GM19324 (cell line): ENCODE data around the gene ENTPD8.
"Not testable (repeated sequence)": the region's sequence is repeated elsewhere in the genome, so short reads cannot be mapped to it uniquely, and the experiment has no call there.

Experiments
- ATAC-seq: cut with Tn5 transposase; IDR thresholded peaks from one replicate; pipeline ENCODE4 v1.9.1; 2021; ENCODE audit warnings: mild to moderate bottlenecking, moderate library complexity; ENCODE audit not compliant: unreplicated experiment, low FRiP score

The ENTPD8 gene

DNA sequence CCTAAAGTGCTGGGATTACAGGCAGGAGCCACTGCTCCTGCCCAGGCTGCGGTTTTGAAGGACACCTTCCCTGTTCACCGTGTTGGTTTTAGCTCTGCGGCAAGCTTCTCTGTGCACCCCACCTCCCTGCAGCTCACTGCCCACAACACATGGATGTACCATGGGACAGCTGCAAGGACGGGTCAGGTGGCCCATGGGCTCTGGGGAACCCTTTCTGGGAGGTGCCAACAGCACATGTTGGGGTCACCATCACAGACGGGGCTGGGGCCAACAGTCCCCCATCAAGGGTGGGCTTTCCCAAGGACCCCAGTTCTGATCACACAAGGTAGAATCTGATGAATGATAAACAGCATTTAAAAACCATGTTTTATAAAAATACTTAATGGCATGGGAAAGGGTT lies 25.7 kb downstream of the ENTPD8 start:
- no peak for ATAC-seq

DNA sequence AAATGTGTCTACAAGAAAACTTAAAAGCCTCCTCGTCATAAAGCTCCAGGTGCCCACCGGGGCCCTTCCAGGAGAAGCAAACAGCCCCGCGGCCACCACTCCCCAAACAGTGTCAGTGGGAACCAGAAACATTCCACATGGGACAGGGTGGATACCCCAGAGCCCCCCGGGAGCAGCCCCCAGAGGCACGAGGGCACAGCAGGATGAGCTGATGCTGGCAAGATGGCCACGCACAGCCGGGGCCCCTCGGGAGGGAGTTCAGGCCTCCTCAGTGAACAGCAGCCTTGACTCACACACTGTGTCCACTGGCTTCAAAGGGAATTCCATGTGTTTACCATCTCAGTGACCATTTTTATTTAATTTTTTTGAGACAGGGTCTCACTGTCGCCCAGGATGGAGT lies 28.7 kb downstream of the ENTPD8 start:
- no peak for ATAC-seq

DNA sequence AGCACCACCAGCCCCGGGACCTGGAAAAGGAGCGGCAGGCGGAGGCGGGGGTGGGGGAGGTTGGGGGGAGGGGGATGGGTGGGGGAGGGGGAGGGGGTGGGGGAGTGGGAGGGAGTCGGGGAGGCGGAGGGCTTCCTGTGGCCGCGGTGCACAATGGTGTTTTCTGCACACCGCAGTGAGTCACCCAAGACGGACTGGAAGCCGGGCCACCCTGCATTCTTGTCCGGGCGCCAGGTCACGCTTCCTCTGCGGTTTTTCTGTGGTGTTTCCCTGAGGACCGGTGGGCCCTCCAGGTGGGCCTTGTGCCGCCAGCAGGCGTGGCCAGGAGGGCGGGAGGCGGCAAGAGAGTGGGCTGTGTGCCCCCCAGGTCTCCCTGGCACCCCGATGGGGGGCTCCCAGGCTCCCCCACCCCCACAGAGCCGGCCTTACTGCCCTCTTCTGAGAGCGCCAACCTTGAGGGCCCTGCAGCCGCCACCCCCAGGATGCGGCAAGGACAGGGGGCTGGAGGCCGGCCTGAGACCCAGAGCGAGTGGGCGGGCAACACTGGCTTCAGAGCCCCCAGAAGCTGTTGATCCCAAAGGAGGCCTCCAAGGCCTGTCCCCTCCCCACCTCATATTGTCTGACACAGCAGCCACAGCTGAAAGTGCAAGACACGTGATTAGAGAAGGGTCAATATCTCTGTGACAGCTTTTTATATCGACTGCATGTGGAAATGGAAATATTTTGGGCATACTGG lies 29.3 kb downstream of the ENTPD8 start:
- ATAC-seq: no peak

DNA sequence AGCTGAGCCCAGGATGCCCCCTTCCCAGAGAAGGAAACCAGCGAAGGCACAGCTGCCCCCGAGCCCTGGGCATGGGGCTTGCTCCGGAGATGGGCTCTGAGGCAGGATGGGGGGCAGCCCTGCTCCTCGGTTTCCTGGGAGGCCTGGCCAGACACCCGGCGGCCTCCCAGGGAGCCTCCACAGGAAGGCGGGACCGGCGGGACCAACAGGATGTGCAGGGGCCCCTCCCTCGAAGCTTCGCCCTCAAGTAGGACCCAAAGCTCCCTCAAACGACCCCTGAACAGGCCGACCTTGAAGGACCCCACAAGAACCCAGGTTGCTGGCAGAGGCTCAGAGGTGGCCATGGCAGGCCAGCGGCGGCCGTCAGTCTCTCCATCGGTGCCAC lies 29.9 kb downstream of the ENTPD8 start:
- ATAC-seq: no peak

DNA sequence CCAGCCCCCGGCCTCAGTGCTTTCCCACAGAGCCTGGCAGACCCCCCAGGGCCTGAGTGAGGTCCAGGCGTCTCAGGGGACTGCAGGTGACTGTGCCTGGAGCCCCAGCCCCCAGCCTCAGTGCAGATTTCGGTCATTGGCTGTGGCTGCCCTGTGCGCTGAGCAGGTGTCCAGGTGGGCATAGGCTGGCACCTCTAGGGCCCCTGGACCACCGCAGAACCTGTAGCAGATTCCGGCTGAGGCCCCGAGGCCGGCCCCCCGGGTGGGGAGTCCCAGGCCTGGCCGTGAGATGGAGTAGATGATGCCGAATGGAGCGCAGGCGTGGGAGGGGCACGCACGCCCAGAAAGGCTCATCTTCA lies 30.3 kb downstream of the ENTPD8 start:
- no peak for ATAC-seq

DNA sequence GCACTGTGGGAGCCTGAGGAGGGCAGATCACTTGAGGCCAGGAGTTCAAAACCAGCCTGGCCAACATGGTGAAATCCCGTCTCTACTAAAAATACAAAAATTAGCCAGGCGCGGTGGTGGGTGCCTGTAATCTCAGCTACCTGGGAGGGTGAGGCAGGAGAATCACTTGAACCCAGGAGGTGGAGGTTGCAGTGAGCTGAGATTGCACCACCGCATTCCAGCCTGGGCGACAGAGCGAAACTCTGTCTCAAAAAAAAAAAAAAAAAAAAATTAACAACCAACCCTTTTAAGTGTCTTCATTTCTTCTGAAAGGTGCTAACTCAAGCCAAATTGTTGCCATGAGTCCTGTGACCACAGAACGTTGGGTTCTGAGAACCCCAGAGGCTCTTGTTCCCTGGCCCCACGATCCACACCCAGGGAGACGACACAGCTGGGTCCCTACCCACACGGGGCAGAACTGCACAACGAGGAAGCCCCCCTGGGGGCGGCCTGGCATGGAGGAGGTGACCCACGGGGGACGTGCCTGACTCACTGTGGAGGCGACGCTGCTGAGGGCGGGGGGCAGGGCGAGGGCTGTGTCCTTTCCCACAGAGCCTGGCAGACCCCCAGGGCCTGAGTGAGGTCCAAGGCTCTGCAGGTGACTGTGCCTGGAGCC lies 30.8 kb downstream of the ENTPD8 start:
- not testable (repeated sequence) for ATAC-seq

DNA sequence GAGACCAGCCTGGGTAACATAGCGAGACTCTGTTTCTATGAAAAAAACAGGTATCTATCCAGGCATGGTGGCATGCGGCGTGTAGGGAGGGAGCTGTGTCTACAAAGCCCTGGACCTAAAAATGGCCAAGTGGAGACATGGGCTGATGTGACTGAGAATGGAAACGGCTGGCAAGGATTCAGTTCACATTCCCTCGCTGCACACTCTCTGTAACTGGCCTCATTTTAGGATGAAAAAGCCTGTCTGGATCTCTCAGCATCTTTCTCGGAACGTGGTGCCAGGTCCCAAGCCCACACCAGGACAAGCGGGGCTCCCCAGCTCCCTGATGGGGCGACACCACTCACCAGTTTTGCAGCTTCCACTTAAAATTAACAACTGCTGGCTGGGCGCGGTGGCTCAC lies 31.6 kb downstream of the ENTPD8 start:
- ATAC-seq: no peak

DNA sequence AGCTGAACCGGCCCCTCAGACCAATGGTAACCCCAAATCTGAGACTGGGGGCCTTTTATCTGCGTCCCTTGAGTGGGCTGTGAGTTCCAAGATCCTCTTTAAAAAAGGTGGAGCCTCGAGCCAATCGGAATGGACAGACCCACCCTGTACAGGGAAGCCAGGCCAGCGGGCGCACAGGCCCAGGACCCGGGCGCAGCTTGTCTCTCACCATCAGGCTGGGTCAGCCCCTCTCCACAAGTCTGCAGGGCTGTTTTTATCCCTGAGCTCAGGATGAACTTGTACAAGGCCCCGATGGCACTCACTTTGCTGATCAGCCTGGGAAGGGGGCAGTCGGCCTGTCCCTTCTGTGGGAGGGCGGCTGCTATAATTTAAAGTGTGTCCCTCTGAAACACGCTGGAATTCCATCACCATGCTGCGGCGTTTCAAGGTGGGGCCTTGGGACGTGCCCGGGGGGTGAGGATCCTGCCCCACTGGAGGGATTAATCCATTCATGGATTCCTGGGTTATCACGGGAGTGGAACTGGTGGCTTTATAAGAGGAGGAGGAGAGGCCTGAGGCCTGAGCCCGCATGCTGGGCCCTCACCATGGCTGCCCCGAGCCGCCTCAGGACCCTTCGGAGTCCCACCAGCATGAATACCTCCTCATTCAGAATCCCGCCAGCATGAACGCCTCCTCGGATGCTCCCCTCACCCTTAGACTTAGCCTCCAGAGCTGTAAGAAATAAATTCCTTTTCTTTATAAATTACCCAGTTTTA lies 32.3 kb downstream of the ENTPD8 start:
- no peak for ATAC-seq

DNA sequence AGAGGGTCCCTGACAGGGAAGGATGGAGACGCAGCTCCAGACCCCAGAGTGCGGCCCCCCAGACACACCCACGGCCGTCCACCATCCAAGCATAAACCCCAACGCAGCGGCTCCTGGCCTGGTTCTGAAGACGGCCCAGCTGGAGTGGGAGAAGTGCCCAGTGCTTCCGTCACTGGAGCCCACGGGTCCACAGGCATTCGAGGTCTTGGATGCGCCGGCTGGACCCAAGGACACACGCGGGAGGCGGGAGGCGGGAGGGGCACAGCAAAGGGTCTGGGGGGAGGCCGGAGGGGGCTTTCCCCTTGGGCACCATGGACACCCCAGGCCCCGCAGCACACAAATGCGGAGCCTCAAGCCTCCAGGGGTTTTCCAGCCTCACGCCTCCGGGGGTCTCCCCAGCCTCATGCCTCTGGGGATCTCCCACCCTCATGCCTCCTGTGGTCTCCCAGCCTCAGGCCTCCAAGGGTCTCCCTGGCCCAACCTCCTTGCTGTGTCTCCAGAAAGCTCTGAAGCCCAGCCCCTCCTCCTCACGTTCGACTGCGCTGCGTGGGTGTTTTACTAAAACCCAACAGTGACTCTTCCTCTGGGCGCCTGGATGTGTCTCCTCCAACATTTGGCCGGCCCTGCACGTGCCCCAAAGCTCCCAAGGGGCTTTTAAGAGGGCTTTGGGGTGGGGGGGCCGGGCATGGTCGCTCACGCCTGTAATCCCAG lies 33.4 kb downstream of the ENTPD8 start:
- no peak for ATAC-seq

DNA sequence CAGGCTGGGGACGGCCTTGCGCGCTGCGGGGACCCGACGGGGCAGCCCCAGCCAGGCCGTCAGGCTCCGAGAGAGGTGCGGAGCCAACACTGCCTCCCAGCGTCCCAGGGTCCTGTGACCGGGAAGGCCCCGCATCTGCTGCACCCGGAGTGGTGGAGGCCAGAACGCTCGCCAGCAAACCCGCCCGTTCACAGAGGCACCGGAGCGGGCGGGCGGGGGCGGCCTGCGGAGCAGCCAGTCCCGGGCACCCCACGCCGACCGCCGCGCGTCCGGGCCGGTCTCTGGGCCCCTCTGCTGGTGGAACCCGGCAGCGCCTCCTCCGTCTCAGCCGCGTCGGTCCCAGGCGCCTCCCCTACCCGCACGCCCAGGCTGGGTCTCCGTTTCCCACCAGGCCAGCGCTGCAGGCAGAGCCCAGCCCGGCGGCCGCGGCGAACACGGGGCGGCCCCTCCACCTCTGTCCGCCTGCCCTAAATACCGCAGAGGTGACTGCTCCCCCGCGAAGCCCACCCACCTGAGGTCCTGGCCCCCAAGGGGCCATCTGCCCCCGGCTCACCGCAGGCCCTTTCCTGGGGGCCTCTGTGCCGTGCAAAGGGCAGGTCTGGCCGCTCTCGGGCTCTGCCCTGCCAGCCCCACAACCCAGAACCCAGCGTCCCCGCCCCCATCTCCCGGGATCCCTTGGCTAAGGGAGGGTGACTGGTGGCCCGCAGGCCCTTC lies 34.1 kb downstream of the ENTPD8 start:
- no peak for ATAC-seq

DNA sequence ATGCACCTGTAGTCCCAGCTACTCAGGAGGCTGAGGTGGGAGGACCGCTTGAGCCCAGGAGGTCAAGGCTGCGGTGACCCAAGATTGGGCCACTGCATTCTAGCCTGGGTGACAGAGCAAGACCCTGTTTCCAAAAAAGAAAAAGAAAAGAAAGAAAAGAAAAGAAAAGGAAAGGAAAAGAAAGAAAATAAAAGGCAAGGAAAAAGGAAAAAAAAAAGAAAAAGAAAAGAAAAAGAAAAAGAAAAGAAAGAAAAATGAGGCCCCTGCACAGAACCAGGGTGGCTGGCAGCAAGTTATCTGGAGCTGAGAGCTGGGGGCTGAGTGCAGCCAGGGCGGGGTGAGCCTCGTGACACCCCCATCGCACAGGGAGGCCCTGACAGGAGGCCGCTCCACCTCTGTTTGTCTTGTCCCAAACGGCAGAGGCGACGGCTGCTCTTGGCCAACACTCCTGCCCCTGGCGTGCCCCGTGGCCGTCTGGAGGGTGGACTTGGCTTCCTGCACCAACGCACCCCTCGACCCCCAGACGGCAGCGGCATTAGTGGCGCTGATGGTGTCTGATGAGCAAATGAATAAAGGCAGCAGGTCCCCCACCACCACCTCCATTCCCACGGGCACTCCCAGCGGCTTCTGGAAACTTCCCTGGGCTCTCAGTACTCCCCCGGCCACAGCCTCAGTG lies 34.9 kb downstream of the ENTPD8 start:
- no peak for ATAC-seq

DNA sequence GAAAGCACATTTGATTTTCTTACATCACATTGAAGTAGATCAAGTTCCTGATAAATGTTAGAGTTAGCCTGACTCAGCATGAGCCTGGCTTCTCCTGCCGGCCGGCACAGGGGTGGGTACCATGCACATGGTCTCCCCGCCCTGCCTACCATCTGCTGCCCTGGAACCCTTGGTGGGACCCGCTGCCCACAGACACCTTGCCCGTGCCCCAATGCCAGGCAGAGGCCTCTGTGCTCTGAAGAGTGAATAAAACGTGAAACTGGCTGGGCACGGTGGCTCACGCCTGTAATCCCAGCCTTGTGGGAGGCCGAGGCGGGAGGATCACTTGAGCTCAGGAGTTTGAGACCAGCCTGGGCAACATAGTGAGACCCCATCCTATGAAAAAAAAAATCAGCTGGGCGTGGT lies 35.5 kb downstream of the ENTPD8 start:
- ATAC-seq: no peak

DNA sequence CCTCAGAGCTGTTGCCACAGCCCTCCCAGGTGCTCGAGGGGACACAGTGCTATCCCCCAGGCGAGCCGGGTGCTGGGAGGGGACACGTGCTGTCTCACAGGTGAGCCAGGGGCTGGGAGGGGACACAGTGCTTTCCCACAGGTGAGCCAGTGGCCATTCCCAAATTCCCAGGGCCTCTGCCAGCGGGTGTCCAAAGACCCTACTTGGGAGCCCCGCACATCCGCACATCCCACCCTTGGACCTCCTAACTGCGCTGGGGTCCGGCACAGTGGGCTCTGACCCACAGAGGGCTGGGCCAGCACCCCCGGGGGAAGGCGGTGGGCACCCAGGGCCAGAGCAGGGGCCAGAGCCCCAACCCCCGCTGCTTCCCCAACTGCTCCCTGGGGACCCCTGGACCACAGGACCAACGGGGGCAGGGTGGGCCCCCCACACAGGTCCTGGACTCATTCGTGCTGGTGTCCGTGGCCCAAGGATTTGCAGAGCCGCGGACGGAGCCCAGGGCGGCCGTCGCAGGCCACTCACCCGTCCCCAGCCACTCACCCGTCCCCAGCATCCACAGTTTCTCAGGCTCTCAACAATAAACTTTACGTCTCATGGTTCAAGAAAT lies 36.1 kb downstream of the ENTPD8 start:
- ATAC-seq: no peak

DNA sequence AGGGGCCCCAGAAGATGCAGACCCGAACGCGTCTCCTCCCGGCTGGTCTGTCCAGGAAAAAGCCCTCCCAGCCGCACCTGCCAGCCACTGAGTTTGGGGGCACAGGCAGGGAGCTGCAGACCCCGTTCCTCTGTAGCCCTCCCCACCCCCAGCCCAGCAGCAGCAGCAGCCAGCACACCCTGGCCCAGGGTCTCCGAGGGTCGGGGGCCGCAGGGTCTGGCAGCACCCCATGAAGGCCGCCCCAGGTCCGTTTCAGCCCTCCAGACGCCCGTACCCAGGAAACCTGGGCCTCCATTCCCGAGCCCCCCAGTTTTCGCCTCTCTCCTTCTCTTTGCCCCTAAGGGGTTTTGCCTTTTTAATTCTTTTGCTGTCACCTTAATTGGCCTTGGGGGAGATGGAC lies 37.9 kb downstream of the ENTPD8 start:
- no peak for ATAC-seq

DNA sequence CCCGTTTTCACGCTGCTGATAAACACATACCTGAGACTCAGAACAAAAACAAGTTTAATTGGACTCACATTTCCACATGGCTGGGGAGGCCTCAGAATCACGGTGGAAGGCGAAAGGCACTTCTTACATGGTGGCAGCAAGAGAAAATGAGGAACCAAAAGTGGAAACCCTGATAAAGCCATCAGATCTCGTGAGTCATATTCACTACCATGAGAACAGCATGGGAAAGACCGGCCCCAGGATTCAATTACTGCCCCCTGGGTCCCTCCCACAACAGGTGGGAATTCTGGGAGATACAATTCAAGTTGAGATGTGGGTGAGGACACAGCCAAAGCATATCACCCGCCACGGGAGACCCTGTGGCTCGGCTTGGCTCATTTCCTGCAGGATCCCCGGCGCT lies 38.4 kb downstream of the ENTPD8 start:
- no peak for ATAC-seq

DNA sequence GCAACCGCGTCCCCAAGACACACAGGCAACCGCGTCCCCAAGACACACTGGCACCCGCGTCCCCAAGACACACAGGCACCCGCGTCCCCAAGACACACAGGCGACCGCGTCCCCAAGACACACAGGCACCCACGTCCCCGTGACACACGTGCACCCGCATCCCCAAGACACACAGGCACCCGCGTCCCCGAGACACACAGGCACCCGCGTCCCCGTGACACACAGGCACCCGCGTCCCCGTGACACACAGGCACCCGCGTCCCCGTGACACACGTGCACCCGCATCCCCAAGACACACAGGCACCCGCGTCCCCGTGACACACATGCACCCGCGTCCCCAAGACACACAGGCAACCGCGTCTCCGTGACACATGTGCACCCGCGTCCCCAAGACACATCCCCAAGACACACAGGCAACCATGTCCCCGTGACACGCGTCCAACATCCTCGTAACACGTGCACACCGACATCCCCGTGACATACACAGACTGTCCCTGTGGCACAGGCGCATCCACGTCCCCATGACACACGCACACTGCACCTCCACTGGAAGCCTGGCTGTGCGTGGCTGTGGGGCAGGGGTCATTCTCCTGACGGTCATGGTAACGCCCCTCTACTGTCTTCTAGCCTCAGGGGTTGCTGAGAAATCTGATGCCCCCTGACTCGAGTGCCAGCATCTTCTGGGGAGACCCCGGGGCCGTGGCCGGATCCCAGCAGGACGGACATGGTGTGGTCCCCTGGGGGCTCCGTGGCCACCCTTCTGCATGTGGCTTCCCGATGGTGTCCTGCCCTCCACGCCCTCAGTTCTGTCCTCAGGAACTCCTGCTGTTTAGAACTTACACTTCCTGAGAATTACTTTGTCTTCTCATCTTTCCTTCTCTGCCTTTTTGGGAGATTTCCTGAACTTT lies 42.3 kb downstream of the ENTPD8 start:
- ATAC-seq: no peak

DNA sequence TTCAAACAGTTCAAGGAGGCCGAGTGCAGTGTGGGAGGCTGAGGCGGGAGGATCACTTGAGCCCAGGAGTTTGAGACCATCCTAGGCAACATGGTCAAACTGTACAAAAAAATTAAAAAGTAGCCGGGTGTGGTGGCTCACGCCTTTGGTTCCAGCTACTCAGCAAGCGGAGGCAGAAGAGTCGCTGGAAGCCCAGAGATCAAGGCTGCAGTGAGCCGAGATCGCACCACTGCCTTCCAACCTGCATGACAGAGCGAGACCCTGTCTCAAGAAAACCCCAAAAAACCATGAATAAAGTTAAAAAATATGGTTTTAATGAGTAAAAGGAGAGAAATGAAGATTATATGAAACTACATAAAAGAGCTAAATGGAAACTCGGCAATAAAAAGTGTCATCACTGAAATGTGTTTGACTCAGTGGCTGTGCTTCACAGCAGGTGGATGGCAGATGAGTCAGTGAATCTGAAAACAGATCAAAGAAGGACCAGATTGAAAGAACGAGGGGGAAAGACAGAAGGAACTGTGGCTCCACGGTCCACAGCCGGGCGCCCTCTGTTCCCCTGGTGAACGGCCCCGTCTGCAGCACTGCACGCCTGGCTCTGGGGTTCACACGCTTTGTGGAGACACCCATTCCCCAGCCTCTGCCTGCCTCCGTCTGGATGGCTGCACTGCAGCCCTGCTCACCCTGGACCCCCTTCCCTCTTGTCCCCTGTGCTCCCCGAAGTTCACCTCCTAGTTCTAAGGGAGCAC lies 43.3 kb downstream of the ENTPD8 start:
- no peak for ATAC-seq
